A673 (cell line): ENCODE measurements around the gene MPZL2.

Experiments used
- EZH2 ChIP-seq: fragments of 200-600 bp; sonication (generic); IDR thresholded peaks from 2 replicates; pipeline ENCODE4 v1.6.1; 2017; ENCODE audit warnings: borderline replicate concordance, low read depth, mild to moderate bottlenecking, mixed read lengths, antibody characterized with exemption, low read length; ENCODE audit not compliant: poor library complexity, severe bottlenecking
- TF ChIP-seq, protein P1 (sequence below): fragments of 300-800, 200-600 bp; sonication (generic); conservative IDR thresholded peaks from 2 replicates; pipeline ENCODE4 v1.5.1; 2017; ENCODE audit warnings: low read depth, mild to moderate bottlenecking, antibody characterized with exemption, low read length, moderate library complexity, mixed read lengths

DNA sequence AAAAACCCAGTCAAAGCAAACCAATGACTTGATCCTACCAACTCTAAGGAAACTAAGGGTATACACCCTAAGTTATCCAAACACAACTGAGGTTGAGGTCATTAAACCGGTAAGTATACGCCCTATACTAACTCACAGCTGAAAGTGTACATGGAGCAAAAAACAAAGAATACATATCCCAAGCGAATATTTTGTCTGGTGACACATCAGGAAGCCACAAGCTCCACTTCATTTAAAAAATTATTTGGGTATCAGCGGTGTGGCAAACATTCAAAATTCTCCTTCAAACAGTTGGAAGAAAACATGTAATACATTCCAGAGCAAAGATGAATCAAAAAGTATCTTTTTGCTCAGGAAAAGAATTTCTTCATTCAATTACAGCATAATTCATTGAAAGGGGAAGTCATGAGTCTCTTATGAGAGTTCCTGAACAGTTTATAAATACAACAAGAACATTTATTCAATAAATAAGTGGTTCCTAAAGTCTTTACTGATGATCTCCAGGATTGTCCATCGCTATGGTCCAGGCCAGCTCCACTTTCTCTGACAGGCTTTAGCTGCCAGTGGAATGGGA, 34.7 kb downstream of the MPZL2 start:
- TF ChIP-seq, protein P1, sequence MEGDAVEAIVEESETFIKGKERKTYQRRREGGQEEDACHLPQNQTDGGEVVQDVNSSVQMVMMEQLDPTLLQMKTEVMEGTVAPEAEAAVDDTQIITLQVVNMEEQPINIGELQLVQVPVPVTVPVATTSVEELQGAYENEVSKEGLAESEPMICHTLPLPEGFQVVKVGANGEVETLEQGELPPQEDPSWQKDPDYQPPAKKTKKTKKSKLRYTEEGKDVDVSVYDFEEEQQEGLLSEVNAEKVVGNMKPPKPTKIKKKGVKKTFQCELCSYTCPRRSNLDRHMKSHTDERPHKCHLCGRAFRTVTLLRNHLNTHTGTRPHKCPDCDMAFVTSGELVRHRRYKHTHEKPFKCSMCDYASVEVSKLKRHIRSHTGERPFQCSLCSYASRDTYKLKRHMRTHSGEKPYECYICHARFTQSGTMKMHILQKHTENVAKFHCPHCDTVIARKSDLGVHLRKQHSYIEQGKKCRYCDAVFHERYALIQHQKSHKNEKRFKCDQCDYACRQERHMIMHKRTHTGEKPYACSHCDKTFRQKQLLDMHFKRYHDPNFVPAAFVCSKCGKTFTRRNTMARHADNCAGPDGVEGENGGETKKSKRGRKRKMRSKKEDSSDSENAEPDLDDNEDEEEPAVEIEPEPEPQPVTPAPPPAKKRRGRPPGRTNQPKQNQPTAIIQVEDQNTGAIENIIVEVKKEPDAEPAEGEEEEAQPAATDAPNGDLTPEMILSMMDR, result no peak
- no peak for TF ChIP-seq EZH2
